DOHH2 (cell line): ENCODE measurements around the gene MAP3K5.
"Not testable (repeated sequence)": the region's sequence is repeated elsewhere in the genome, so short reads cannot be mapped to it uniquely, and the experiment has no call there.

Experiments
- H3F3A ChIP-seq: fragments of 200-600 bp; sonication (generic), shearing (Covaris generic); 2 replicates; pipeline ENCODE4 v1.6.0; 2016; ENCODE audit warnings: antibody characterized with exemption, mild to moderate bottlenecking; ENCODE audit not compliant: control insufficient read depth, insufficient read depth
- H3K27ac ChIP-seq: fragments of 200-600 bp; sonication (generic); 2 replicates; pipeline ENCODE4 v1.5.1; 2014; ENCODE audit warnings: low read depth, mild to moderate bottlenecking, low read length, moderate library complexity
- H3K27me3 ChIP-seq: fragments of 200-600 bp; sonication (generic); 2 replicates; pipeline ENCODE4 v1.6.1; 2014; ENCODE audit warnings: mild to moderate bottlenecking, low read length, mixed read lengths; ENCODE audit not compliant: control insufficient read depth
- H3K36me3 ChIP-seq: fragments of 200-600 bp; sonication (generic); 2 replicates; pipeline ENCODE4 v1.6.1; 2014; ENCODE audit warnings: mild to moderate bottlenecking, low read length, moderate library complexity, mixed read lengths; ENCODE audit not compliant: control insufficient read depth
- H3K4me1 ChIP-seq: fragments of 200-600 bp; sonication (generic); 2 replicates; pipeline ENCODE4 v1.6.1; 2014; ENCODE audit warnings: mild to moderate bottlenecking, low read length, mixed read lengths; ENCODE audit not compliant: control insufficient read depth
- H3K4me2 ChIP-seq: fragments of 200-600 bp; sonication (generic); 2 replicates; pipeline ENCODE4 v1.6.0; 2014; ENCODE audit warnings: mild to moderate bottlenecking, low read length, moderate library complexity
- H3K4me3 ChIP-seq: fragments of 200-600 bp; sonication (generic); 2 replicates; pipeline ENCODE4 v1.5.1; 2014; ENCODE audit warnings: mild to moderate bottlenecking, low read length, mixed read lengths
- H3K79me2 ChIP-seq: fragments of 200-600 bp; sonication (generic); 2 replicates; pipeline ENCODE4 v1.6.1; 2014; ENCODE audit warnings: mild to moderate bottlenecking, low read length, mixed read lengths; ENCODE audit not compliant: control insufficient read depth
- H3K9me2 ChIP-seq: fragments of 200-600 bp; sonication (generic); replicated peaks from 2 replicates; pipeline ENCODE4 v1.6.1; 2014; ENCODE audit warnings: mild to moderate bottlenecking, low read length, mixed read lengths; ENCODE audit not compliant: control insufficient read depth
- H3K9me3 ChIP-seq: fragments of 200-600 bp; sonication (generic); 2 replicates; pipeline ENCODE4 v1.6.1; 2014; ENCODE audit warnings: antibody characterized with exemption, low read length, mixed read lengths; ENCODE audit not compliant: control insufficient read depth, insufficient read depth
- H4K20me1 ChIP-seq: fragments of 200-600 bp; sonication (generic); 2 replicates; pipeline ENCODE4 v1.6.0; 2014; ENCODE audit warnings: low read depth, mild to moderate bottlenecking, antibody characterized with exemption, low read length, moderate library complexity; ENCODE audit not compliant: control insufficient read depth, insufficient read depth
- EZH2phosphoT487 ChIP-seq: fragments of 200-600 bp; sonication (generic); IDR thresholded peaks from 2 replicates; pipeline ENCODE4 v1.6.1; 2017; ENCODE audit warnings: borderline replicate concordance, mild to moderate bottlenecking, antibody characterized with exemption, low read length, moderate library complexity, mixed read lengths
- TF ChIP-seq, protein P1 (sequence below): fragments of 200-600 bp; sonication (generic); IDR thresholded peaks from one replicate; pipeline ENCODE4 v1.5.1; 2014; ENCODE audit warnings: antibody characterized with exemption, mild to moderate bottlenecking, low read depth, low read length; ENCODE audit not compliant: poor library complexity, severe bottlenecking

MAP3K5 gene

DNA sequence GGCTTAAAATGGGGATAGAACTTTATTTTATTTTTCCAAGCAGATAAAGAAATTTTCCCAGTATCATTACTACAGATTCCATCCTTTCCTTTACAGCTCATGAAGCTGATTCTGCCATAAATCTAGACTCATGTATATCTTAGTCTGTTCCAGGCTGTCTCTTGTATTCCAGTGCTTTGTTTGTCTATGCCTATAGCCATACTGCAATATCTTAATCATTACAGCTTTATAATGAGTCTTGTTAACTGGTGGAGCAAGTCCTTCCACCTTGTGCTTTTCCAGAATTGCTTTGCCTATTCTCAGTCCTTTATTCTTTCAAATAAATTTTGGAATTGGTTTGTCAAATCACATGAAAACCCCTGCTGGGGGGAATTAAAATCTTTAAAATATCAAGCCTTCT is 99.2 kb downstream of the MAP3K5 start:
- no peaks in the 10 kb centered on the region for H3K36me3 ChIP-seq
- H3K9me2 ChIP-seq: no peaks in the 10 kb centered on the region
- H3F3A ChIP-seq: no peaks in the 10 kb centered on the region
- no peaks in the 10 kb centered on the region for H4K20me1 ChIP-seq
- TF ChIP-seq, protein P1, sequence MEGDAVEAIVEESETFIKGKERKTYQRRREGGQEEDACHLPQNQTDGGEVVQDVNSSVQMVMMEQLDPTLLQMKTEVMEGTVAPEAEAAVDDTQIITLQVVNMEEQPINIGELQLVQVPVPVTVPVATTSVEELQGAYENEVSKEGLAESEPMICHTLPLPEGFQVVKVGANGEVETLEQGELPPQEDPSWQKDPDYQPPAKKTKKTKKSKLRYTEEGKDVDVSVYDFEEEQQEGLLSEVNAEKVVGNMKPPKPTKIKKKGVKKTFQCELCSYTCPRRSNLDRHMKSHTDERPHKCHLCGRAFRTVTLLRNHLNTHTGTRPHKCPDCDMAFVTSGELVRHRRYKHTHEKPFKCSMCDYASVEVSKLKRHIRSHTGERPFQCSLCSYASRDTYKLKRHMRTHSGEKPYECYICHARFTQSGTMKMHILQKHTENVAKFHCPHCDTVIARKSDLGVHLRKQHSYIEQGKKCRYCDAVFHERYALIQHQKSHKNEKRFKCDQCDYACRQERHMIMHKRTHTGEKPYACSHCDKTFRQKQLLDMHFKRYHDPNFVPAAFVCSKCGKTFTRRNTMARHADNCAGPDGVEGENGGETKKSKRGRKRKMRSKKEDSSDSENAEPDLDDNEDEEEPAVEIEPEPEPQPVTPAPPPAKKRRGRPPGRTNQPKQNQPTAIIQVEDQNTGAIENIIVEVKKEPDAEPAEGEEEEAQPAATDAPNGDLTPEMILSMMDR: no peak
- no peak for TF ChIP-seq EZH2phosphoT487
- H3K4me3 ChIP-seq: no peak overlapping the region
- no peak overlapping the region for H3K4me2 ChIP-seq
- no peaks in the 10 kb centered on the region for H3K9me3 ChIP-seq
- peaks cover 2% of the 10 kb centered on the region; the same call in 1 of the 2 replicates for H3K27me3 ChIP-seq
- no peaks in the 10 kb centered on the region for H3K79me2 ChIP-seq
- H3K4me1 ChIP-seq: no peaks in the 10 kb centered on the region
- no peak overlapping the region for H3K27ac ChIP-seq

DNA sequence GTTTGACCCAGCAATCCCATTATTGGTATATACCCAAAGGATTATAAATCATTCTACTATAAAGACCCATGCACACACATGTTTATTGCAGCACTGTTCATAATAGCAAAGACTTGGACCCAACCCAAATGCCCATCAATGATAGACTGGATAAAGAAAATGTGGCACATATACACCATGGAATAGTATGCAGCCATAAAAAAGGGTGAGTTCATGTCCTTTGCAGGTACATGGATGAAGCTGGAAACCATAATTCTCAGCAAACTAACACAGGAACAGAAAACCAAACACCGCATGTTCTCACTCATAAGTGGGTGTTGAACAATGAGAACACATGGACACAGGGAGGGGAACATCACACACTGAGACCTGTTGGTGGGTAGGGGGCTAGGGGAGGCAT is 104.4 kb downstream of the MAP3K5 start:
- H3K4me3 ChIP-seq, H3K9me2 ChIP-seq, H4K20me1 ChIP-seq, H3K79me2 ChIP-seq, H3K27me3 ChIP-seq, H3F3A ChIP-seq, H3K27ac ChIP-seq, H3K4me2 ChIP-seq, H3K36me3 ChIP-seq, H3K9me3 ChIP-seq, H3K4me1 ChIP-seq: not testable (repeated sequence)

DNA sequence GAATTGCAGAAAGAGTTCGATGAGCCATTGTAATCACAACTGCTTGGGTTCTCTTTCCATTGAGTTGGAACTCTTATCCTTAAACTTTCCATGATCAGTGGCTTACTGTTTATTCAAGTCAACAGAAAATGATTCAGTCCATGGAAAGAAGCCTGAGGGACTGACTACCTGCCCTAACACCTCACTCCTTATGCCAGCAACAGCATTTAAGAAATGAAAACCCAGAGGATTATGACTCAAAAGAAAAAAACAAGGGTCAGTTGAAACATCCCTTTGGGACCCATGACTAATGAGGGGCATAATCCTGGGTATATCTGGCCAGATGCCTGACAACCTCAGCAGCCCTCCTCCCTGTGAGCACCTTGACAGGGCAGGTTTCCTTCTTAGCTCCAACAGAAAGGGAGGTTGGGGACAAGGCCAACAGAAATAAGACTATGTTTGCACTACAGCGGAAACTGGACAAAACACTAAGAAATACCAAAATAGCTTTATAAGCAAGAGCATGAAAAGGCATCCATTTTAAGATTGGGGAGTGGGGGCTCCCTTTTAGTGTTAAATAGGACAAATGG is 106.7 kb downstream of the MAP3K5 start:
- H3K79me2 ChIP-seq: no peaks in the 10 kb centered on the region
- no peak overlapping the region for H3K27ac ChIP-seq
- H3K4me1 ChIP-seq: no peaks in the 10 kb centered on the region
- no peak overlapping the region for H3K4me3 ChIP-seq
- no peaks in the 10 kb centered on the region for H3K9me3 ChIP-seq
- no peak for TF ChIP-seq EZH2phosphoT487
- TF ChIP-seq, protein P1: no peak
- H3F3A ChIP-seq: no peaks in the 10 kb centered on the region
- no peaks in the 10 kb centered on the region for H4K20me1 ChIP-seq
- no peak overlapping the region for H3K4me2 ChIP-seq
- H3K9me2 ChIP-seq: no peaks in the 10 kb centered on the region
- H3K36me3 ChIP-seq: no peaks in the 10 kb centered on the region
- H3K27me3 ChIP-seq: no peaks in the 10 kb centered on the region

DNA sequence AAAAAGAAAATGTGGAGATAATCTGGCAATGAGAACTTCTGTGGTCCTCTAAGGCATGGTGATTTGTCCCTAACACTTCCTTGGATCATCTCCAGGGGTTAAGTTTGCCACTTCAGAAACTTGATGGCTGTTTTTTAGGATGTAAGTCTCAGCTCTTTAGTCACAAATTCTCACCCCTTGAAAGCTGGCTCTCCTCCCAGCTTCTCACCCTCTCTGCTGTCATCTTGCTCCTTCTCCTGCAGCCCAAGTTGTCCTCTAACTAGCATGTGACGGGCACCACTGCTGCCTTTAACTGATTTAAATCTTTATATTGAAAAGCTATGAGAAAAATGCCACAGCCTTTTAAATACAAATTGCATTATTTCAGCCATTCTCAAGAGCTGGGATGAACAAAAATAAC is 107.8 kb downstream of the MAP3K5 start:
- no peaks in the 10 kb centered on the region for H3K9me3 ChIP-seq
- no peak overlapping the region for H3K4me3 ChIP-seq
- no peak overlapping the region for H3K4me2 ChIP-seq
- no peaks in the 10 kb centered on the region for H3K79me2 ChIP-seq
- no peaks in the 10 kb centered on the region for H3K9me2 ChIP-seq
- TF ChIP-seq, protein P1: no peak
- no peak for TF ChIP-seq EZH2phosphoT487
- H3K27me3 ChIP-seq: no peaks in the 10 kb centered on the region
- H3K27ac ChIP-seq: no peak overlapping the region
- H3F3A ChIP-seq: no peaks in the 10 kb centered on the region
- no peaks in the 10 kb centered on the region for H3K36me3 ChIP-seq
- no peaks in the 10 kb centered on the region for H4K20me1 ChIP-seq
- H3K4me1 ChIP-seq: no peaks in the 10 kb centered on the region
